WTC11 (cell line): ENCODE results near the gene HHIPL1. TPM values are rescaled to one million over a fixed set of nuclear protein-coding genes. Genes with fewer than 3 reads are reported as not detected.

Source experiments
- ATAC-seq: fragments of 200-7000 bp; cut with Tn5 transposase; 2 replicates; pipeline ENCODE4 v1.10.0; 2021; ENCODE audit warnings: mild to moderate bottlenecking, moderate library complexity
- CTCF ChIA-PET: fragments of 300-600 bp; sonication (Branson Sonifier 250); formaldehyde crosslinking; loops from one replicate; lab custom pipeline; 2021; ENCODE audit warnings: antibody characterized with exemption; lab: Charles Lee
- POLR2A ChIA-PET: fragments of 350-600 bp; sonication (Branson Sonifier 250); formaldehyde crosslinking; loops from one replicate; lab custom pipeline; 2021; ENCODE audit warnings: antibody characterized with exemption; lab: Charles Lee
- DNase-seq: peaks from one replicate; pipeline ENCODE4 v3.0.0; 2021; ENCODE audit warnings: low spot score
- H3K27ac Mint-ChIP-seq: 2 replicates; pipeline ENCODE4 v1.8.0; 2021; ENCODE audit warnings: mixed read lengths
- H3K27me3 Mint-ChIP-seq: 2 replicates; pipeline ENCODE4 v1.8.0; 2021; ENCODE audit warnings: low read depth, mild to moderate bottlenecking, moderate library complexity, mixed read lengths
- H3K36me3 Mint-ChIP-seq: 2 replicates; pipeline ENCODE4 v1.8.0; 2021; ENCODE audit warnings: mixed read lengths
- H3K4me1 Mint-ChIP-seq: 2 replicates; pipeline ENCODE4 v1.8.0; 2022; ENCODE audit warnings: mixed read lengths
- H3K4me3 Mint-ChIP-seq: 2 replicates; pipeline ENCODE4 v1.8.0; 2021; ENCODE audit warnings: mild to moderate bottlenecking, moderate library complexity, mixed read lengths
- H3K9me3 Mint-ChIP-seq: 2 replicates; pipeline ENCODE4 v1.8.0; 2021; ENCODE audit warnings: mixed read lengths
- AR ChIP-seq: fragments of 250-450 bp; sonication (Bioruptor Pico); IDR thresholded peaks from 2 replicates; pipeline ENCODE4 v1.9.0; 2021; ENCODE audit warnings: mild to moderate bottlenecking
- ATF1 ChIP-seq: sonication (generic); formaldehyde crosslinking; IDR thresholded peaks from 2 replicates; pipeline ENCODE4 v1.8.1; 2023; ENCODE audit warnings: mild to moderate bottlenecking, moderate library complexity, missing genetic modification reagents
- CBFB ChIP-seq: sonication (generic); formaldehyde crosslinking; IDR thresholded peaks from 2 replicates; pipeline ENCODE4 v1.8.1; 2022; ENCODE audit warnings: mild to moderate bottlenecking, low read depth, missing genetic modification reagents
- E2F5 ChIP-seq: sonication (generic); formaldehyde crosslinking; IDR thresholded peaks from 2 replicates; pipeline ENCODE4 v1.8.1; 2022; ENCODE audit warnings: mild to moderate bottlenecking, moderate library complexity, missing genetic modification reagents
- FOXJ3 ChIP-seq: sonication (generic); formaldehyde crosslinking; IDR thresholded peaks from 2 replicates; pipeline ENCODE4 v1.9.0; 2021; ENCODE audit warnings: missing genetic modification reagents, mild to moderate bottlenecking, borderline replicate concordance
- FOXK1 ChIP-seq: sonication (generic); formaldehyde crosslinking; IDR thresholded peaks from 2 replicates; pipeline ENCODE4 v1.8.0; 2022; ENCODE audit warnings: mild to moderate bottlenecking, moderate library complexity, missing genetic modification reagents
- HMGA2 ChIP-seq: fragments of 250-450 bp; sonication (Bioruptor Pico); IDR thresholded peaks from 2 replicates; pipeline ENCODE4 v1.4.0; 2021; ENCODE audit warnings: mild to moderate bottlenecking, moderate library complexity
- HMGXB4 ChIP-seq: sonication (generic); formaldehyde crosslinking; IDR thresholded peaks from 2 replicates; pipeline ENCODE4 v1.8.1; 2023; ENCODE audit warnings: mild to moderate bottlenecking, moderate library complexity, missing genetic modification reagents
- JAZF1 ChIP-seq: fragments of 250-450 bp; sonication (Bioruptor Pico); IDR thresholded peaks from 2 replicates; pipeline ENCODE4 v1.9.0; 2021; ENCODE audit warnings: moderate library complexity, mild to moderate bottlenecking, inconsistent platforms
- KAT7 ChIP-seq: sonication (generic); formaldehyde crosslinking; IDR thresholded peaks from 2 replicates; pipeline ENCODE4 v1.8.1; 2023; ENCODE audit warnings: missing genetic modification reagents, mild to moderate bottlenecking, borderline replicate concordance
- MAX ChIP-seq: sonication (generic); formaldehyde crosslinking; IDR thresholded peaks from 2 replicates; pipeline ENCODE4 v1.8.0; 2022; ENCODE audit warnings: mild to moderate bottlenecking, missing genetic modification reagents
- MXD4 ChIP-seq: fragments of 250-450 bp; sonication (Bioruptor Pico); IDR thresholded peaks from 2 replicates; pipeline ENCODE4 v1.8.0; 2021; ENCODE audit warnings: mild to moderate bottlenecking, moderate library complexity, borderline replicate concordance
- MYBL2 ChIP-seq: sonication (generic); formaldehyde crosslinking; IDR thresholded peaks from 2 replicates; pipeline ENCODE4 v1.8.1; 2023; ENCODE audit warnings: mild to moderate bottlenecking, moderate library complexity, missing genetic modification reagents
- NR3C1 ChIP-seq: sonication (generic); formaldehyde crosslinking; conservative IDR thresholded peaks from 2 replicates; pipeline ENCODE4 v1.8.1; 2023; ENCODE audit warnings: low read depth, mild to moderate bottlenecking, missing genetic modification reagents
- STAT6 ChIP-seq: sonication (generic); formaldehyde crosslinking; conservative IDR thresholded peaks from 2 replicates; pipeline ENCODE4 v1.8.1; 2023; ENCODE audit warnings: mild to moderate bottlenecking, low read depth, missing genetic modification reagents, moderate library complexity
- ZBTB43 ChIP-seq: sonication (generic); formaldehyde crosslinking; IDR thresholded peaks from 2 replicates; pipeline ENCODE4 v1.8.1; 2023; ENCODE audit warnings: mild to moderate bottlenecking, missing genetic modification reagents
- ZMAT4 ChIP-seq: fragments of 250-450 bp; sonication (Bioruptor Pico); IDR thresholded peaks from 2 replicates; pipeline ENCODE4 v1.9.0; 2021; ENCODE audit warnings: mild to moderate bottlenecking
- ZNF138 ChIP-seq: sonication (generic); formaldehyde crosslinking; conservative IDR thresholded peaks from 2 replicates; pipeline ENCODE4 v1.8.1; 2022; ENCODE audit warnings: mild to moderate bottlenecking, moderate library complexity, missing genetic modification reagents
- ZNF232 ChIP-seq: sonication (generic); formaldehyde crosslinking; IDR thresholded peaks from 2 replicates; pipeline ENCODE4 v1.8.0; 2022; ENCODE audit warnings: mild to moderate bottlenecking, missing genetic modification reagents
- ZNF416 ChIP-seq: fragments of 250-450 bp; sonication (Bioruptor Pico); IDR thresholded peaks from 2 replicates; pipeline ENCODE4 v1.9.0; 2021; ENCODE audit warnings: mild to moderate bottlenecking, inconsistent platforms
- total RNA-seq: library from RNA; stranded (reverse); gene quantifications from 3 replicates; pipeline ENCODE4 v1.2.3, GENCODE V29; 2021

Gene HHIPL1
- total RNA-seq, 1 experiment from 2014 or later, result 1.5 TPM

GRCh38 chr14:99693918-99694317 is 49.0 kb downstream of the HHIPL1 start (continued):
- TF ChIP-seq MYBL2 (CRISPR knock-in tag) (no peak), NR3C1 (CRISPR knock-in tag) (no peak), ZNF138 (CRISPR knock-in tag) (no peak), ZBTB43 (CRISPR knock-in tag) (no peak), KAT7 (CRISPR knock-in tag) (no peak), HMGA2 (no peak)

- Mint-ChIP-seq H3K27me3 (no peaks in the 10 kb centered on the region), H3K4me1 (no peaks in the 10 kb centered on the region), H3K9me3 (peaks cover under 1% of the 10 kb centered on the region), H3K36me3 (peaks cover under 1% of the 10 kb centered on the region; the same call in 1 of the 2 replicates), H3K27ac (no peak overlapping the region), H3K4me3 (no peak overlapping the region)
- DNase-seq (no peak), ATAC-seq (no peak)
- CTCF ChIA-PET, result interaction anchor here (3.1 kb wide), 1 partner anchor 9 kb away, joined by 16 read pairs; no protein-coding TSS in a partner anchor
- TF ChIP-seq NR3C1 (CRISPR knock-in tag) (no peak), ATF1 (CRISPR knock-in tag) (no peak), FOXJ3 (CRISPR knock-in tag) (no peak), ZNF416 (CRISPR knock-in tag) (no peak), STAT6 (no peak), CBFB (CRISPR knock-in tag) (no peak), FOXK1 (CRISPR knock-in tag) (no peak), MYBL2 (CRISPR knock-in tag) (no peak), MAX (CRISPR knock-in tag) (no peak), E2F5 (CRISPR knock-in tag) (no peak), ZNF232 (CRISPR knock-in tag) (no peak), JAZF1 (CRISPR knock-in tag) (no peak), HMGXB4 (no peak)
- POLR2A ChIA-PET, result no interaction called here
These were observed 52.0 kb downstream of the HHIPL1 start for GRCh38 chr14:99696929-99697328.

- ChIA-PET POLR2A (no interaction called here), CTCF (interaction anchor here (3.1 kb wide), 1 partner anchor 10 kb away, joined by 16 read pairs; no protein-coding TSS in a partner anchor)
- no peak for ATAC-seq
- peaks cover 3% of the 10 kb centered on the region; the same call in 1 of the 2 replicates for H3K27me3 Mint-ChIP-seq
- DNase-seq, result no peak
- H3K27ac Mint-ChIP-seq, result no peak overlapping the region
- H3K4me1 Mint-ChIP-seq, result no peaks in the 10 kb centered on the region
- H3K4me3 Mint-ChIP-seq, result no peak overlapping the region
- peaks cover 9% of the 10 kb centered on the region for H3K36me3 Mint-ChIP-seq
- peaks cover 11% of the 10 kb centered on the region for H3K9me3 Mint-ChIP-seq
- no peak for TF ChIP-seq AR (CRISPR knock-in tag)
- TF ChIP-seq MAX (CRISPR knock-in tag), result no peak
- TF ChIP-seq MXD4 (CRISPR knock-in tag), result no peak
- TF ChIP-seq ZMAT4 (CRISPR knock-in tag), result no peak
These were observed 53.3 kb downstream of the HHIPL1 start for GRCh38 chr14:99698236-99698635.
